SH-SY5Y (cell line): ENCODE measurements around the gene ACOT13.

Experiments
- GATA2 ChIP-seq: IDR thresholded peaks from 2 replicates; pipeline ENCODE4 v1.6.1; 2011; ENCODE audit warnings: mild to moderate bottlenecking, low read depth, low read length
- GATA3 ChIP-seq: IDR thresholded peaks from 2 replicates; pipeline ENCODE4 v1.6.1; 2011; ENCODE audit warnings: low read depth, mild to moderate bottlenecking, low read length, moderate library complexity

- no peak; the same call in 1 of the 2 replicates for TF ChIP-seq GATA2
- no peak for TF ChIP-seq GATA3
These were observed 54.8 kb downstream of the ACOT13 start for GRCh38 chr6:24721461-24722215.
